A673 (cell line): Measurements from ENCODE around the gene UNC5A.

Source experiments
- EZH2 ChIP-seq: fragments of 200-600 bp; sonication (generic); IDR thresholded peaks from 2 replicates; pipeline ENCODE4 v1.6.1; 2017; ENCODE audit warnings: borderline replicate concordance, low read depth, mild to moderate bottlenecking, mixed read lengths, antibody characterized with exemption, low read length; ENCODE audit not compliant: poor library complexity, severe bottlenecking
- TF ChIP-seq, protein P1 (sequence below): fragments of 300-800, 200-600 bp; sonication (generic); conservative IDR thresholded peaks from 2 replicates; pipeline ENCODE4 v1.5.1; 2017; ENCODE audit warnings: low read depth, mild to moderate bottlenecking, antibody characterized with exemption, low read length, moderate library complexity, mixed read lengths

DNA sequence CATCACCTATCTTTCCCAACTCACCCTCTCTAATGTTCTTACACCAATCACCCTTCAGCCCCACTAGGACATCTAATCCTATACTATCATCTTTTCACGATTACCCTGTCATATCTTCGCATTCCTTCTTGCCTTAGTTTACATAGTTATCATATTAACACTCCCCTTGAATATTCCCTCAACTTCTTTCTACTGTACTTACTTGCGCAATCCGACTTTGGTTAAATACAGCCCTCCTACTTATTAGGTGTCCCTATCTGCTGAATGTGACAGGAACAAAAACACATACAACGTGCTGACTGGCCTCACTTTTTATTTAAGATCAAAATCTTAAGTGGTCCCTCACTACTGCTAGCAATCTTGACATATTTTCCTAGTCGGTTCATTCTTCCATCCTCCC, 108.3 kb downstream of the UNC5A start:
- TF ChIP-seq, protein P1, sequence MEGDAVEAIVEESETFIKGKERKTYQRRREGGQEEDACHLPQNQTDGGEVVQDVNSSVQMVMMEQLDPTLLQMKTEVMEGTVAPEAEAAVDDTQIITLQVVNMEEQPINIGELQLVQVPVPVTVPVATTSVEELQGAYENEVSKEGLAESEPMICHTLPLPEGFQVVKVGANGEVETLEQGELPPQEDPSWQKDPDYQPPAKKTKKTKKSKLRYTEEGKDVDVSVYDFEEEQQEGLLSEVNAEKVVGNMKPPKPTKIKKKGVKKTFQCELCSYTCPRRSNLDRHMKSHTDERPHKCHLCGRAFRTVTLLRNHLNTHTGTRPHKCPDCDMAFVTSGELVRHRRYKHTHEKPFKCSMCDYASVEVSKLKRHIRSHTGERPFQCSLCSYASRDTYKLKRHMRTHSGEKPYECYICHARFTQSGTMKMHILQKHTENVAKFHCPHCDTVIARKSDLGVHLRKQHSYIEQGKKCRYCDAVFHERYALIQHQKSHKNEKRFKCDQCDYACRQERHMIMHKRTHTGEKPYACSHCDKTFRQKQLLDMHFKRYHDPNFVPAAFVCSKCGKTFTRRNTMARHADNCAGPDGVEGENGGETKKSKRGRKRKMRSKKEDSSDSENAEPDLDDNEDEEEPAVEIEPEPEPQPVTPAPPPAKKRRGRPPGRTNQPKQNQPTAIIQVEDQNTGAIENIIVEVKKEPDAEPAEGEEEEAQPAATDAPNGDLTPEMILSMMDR: no peak
- TF ChIP-seq EZH2: no peak
